HG03469 (cell line): ENCODE data around the gene AAR2.

Experiments used
- ATAC-seq: cut with Tn5 transposase; IDR thresholded peaks from one replicate; pipeline ENCODE4 v1.9.1; 2021; ENCODE audit warnings: mild to moderate bottlenecking, moderate library complexity, moderate number of reproducible peaks; ENCODE audit not compliant: unreplicated experiment

The AAR2 gene, protein sequence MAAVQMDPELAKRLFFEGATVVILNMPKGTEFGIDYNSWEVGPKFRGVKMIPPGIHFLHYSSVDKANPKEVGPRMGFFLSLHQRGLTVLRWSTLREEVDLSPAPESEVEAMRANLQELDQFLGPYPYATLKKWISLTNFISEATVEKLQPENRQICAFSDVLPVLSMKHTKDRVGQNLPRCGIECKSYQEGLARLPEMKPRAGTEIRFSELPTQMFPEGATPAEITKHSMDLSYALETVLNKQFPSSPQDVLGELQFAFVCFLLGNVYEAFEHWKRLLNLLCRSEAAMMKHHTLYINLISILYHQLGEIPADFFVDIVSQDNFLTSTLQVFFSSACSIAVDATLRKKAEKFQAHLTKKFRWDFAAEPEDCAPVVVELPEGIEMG

GRCh38 chr20:36235892-36236785 is at the start of gene AAR2:
TSS of gene AAR2 (plus strand) at chr20:36236478. CDS start at chr20:36239869, 3,391 bp downstream.
- no peak for ATAC-seq

DNA sequence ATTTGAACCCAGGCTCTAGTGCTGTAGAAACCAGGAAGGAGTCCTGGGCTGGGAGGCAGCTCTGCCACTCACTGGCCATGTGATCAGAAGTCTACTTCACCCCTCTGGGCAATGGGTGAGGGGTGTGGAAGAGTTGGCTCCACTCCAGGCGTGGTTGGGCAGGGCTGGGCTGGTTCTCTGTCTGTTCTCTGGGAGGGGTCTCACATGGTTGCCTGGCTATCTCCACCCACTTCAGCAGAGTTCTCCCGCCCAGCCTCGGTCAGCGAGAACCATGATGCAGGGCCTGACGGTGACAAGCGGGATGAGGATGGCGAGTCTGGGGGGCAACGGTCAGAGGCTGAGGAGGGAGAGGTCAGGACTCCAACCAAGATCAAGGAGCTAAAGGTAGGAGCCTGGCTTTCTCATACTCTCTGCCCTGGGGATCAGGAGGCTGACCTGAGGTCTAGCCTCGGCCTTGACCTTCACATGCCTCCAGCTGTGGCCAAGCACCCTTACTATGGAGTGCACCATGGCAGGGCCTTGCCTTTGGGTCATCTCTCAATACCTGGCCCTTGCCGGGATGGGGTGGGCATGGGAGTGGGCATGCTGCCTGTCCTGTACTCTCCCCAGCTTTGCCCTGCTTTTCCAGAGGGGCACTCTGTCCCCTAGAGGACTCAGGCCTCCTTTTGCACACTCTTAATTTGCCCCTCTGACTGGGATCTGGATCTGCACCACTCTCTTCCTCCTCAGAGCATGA is 42.1 kb upstream of the AAR2 start:
- no peak for ATAC-seq

- ATAC-seq = no peak
Observed at GRCh38 chr20:36196676-36197075, 39.6 kb upstream of the AAR2 start.

- no peak for ATAC-seq
Observed at GRCh38 chr20:36197271-36197670, 39.0 kb upstream of the AAR2 start.

GRCh38 chr20:36199345-36200257 is 36.7 kb upstream of the AAR2 start:
- no peak for ATAC-seq

DNA sequence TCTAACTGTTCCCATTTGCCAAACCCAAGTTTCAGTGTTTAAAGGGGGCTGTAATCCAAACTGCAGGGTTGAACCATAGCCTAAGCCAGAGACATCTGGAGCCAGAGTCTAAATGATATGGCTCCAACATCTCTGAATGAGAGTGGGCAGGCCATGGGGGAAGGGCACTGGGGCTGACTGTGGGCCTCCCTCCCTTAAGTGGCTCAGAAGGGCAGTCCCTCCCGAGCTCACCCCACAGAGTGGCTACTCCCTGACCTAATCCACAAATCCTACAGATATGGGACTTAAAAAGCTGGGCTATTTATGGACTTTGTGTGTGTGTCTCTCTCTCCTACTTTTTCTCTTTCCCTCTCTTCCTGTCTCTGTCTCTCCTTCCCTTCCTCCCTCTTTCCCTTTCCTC is 35.8 kb upstream of the AAR2 start:
- ATAC-seq = no peak

- no peak for ATAC-seq
Observed at GRCh38 chr20:36201198-36201597, 35.1 kb upstream of the AAR2 start.

GRCh38 chr20:36202891-36203338 is 33.4 kb upstream of the AAR2 start:
- no peak for ATAC-seq

GRCh38 chr20:36203861-36204260 is 32.4 kb upstream of the AAR2 start:
- ATAC-seq = no peak

DNA sequence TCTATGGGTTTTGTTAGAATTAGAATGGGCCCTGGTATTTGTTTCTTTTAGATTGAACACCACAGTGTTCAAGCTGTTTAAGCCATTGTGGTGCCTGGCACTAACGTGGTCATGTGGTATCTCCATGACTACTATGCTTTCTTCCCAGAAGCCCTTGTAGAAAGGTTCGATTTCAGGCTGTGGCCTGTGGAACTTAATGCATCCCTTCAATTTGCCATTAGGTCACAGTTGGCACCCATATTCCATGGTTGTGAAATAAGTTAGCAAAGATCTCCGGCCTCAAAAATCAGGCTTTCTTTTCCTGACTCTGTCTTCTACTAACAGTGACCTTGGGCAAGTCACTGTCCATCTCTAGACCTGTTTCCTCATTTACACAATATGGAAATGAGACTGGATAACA is 31.3 kb upstream of the AAR2 start:
- ATAC-seq = no peak

DNA sequence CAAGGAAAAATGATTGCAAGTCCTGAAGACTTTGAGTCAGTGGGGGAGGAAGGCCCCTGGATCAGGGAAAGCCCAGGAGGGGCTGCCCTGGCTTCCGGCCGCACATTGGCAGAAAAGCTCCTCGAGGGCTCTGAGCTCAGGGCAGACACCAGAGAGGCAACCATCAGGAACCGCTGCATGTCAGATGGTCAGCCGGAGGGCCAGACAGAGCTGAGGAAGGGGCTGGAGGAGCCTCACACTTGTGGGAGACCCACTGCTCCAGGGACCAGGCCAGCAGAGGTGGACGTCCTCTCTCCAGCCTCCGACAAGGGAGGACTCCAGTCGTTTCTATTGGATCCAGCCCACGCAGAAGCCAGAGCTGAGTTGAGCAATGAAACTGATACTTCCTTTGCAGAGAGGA is 30.2 kb upstream of the AAR2 start:
- ATAC-seq = no peak

- ATAC-seq = no peak
Observed at GRCh38 chr20:36206641-36207040, 29.6 kb upstream of the AAR2 start.

DNA sequence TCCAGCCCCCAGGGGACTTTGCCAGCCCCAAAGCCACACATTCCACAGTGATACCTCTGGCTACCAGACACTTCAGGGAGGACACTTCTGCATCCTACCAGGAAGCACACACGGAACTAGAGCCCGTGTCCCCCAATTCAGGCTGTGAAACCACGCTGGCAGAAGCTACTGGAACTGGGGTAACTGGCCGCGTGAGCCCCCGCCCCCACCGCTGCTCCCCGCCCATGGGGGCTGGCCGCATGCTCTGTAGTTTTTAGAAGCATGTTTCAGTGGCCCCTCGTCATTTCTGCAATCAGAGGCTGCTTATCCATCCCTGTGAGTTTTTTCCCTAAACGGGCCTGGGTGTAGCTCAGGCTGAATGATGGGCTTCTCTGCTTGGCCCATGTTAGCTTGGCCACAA is 28.7 kb upstream of the AAR2 start:
- ATAC-seq = no peak

DNA sequence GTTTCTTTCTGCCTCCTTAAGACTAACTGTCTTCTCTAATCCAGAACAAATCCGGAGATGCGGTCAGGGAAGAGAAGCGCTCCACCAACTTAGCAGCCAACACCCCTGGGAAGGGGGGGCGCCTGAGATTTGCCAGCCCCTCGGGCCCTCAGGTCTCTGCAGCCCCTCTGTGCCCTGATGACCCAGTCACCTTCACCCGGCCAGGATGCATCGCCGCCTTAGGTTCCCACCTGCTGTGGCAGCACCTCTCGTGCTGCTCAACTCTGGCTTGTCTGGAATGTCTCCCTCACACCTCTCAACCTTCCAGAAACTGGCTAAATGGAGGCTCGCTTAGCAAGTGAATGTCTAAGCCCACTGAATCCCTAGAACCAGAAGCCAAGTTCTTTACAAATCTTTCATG is 28.0 kb upstream of the AAR2 start:
- no peak for ATAC-seq

DNA sequence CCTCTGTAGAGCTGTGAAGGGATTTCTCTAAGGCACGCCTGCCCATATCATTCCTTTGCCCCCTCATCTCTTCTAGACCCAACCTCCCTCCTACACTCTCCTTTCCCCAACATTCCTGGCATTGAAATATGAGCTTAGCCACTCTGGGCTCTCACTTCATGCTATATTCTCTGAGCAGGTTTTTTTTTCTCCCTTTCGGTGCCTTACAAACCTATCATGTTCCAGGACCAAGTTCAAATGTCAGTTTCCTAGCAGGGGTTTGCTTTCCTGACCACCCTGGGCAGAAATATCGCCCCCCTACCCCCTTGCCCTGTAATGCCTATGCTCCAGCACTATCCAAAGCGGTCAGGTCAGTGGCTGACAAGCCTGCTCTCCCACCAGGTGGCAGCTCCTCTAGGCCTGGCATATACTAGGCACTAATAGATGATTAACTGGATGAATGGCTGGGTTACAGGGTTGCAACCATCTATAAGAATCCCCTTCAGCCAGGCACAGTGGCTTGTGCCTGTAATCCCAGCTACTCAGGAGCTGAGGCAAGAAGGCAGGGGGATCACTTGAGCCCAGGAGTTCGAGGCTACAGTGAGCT is 25.7 kb upstream of the AAR2 start:
- ATAC-seq = no peak

GRCh38 chr20:36213362-36213761 is 22.9 kb upstream of the AAR2 start:
- ATAC-seq = no peak

DNA sequence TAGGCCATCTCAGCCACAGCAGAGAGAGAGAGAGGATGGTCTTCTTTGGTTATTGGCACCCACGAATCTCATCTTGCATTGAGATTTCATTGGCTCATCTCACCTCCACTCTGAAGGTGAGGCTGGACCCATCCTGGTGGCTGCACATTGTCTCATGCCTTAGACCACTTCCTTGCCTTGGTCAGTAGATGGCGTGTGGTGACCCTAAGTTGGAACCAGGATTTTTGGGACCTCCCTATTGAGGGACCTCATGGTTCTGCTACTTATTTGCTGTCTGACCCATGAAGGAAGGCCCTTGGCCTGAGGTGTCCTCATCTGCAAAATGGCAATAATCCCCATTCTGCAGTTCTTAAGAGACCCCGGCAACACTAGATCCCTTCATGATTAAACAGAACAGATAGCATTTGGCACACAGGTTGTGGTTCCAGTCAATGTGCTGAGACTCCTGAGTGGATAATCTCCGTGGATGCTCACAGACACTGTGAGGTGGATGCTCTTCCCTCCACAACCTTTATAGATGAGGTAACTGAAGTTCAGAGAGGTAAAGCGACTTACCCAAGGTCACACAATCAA is 21.5 kb upstream of the AAR2 start:
- ATAC-seq = no peak

DNA sequence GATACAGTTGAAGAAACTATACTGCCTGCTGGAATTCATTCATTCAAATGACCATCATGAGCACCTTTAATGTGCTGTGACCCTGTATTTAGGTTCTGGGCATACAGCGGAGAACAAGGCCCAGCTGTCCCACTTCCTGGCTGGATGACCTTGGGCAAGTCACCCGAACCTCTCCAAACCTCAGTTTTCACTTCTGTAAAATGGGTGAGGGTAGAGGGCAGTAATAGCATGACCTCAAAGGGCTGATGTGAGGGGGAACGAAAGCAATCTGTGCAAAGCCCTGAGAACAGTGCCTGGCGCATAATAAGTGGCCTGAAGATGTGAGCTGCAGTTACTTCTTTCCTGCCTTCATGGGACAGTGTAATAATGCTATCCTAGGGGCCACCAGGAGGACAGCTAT is 20.5 kb upstream of the AAR2 start:
- no peak for ATAC-seq

DNA sequence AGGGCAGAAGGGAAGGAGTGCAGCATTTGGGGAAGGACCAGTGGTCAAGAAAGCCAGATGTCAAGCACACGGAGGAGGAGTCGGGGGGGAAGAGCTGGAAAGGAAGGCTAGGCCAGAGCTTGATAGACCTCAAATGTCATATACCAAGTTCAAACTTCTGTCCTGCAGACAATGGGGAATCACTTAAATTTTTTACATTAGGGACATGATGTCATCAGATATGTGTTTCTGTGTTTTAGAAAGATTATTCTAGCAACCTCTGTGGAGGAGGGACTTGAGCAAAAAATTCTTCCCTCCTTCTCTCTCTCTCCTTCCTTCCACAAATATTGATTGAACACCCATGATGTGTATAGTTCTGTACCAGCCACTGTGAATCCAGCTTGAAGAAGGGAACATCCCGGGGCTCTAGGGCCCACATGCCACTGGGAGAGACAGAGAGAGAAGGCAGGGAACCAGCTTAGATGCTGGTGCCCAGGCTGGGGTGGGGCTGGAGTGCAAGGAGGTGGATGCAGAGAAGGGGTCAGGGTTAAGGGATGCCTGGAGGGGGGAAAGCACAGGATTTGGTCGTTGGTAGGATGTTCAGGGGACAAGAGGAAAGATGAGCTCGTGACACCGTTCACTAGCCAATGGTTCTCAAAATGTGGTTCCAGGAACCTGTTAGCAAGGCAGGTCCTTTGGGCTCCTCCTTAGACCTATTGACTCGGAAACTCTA is 19.8 kb upstream of the AAR2 start:
- ATAC-seq = no peak
